Loucy (cell line): Measurements from ENCODE around the gene KLLN.

Source experiments
- EZH2phosphoT487 ChIP-seq: fragments of 200-600 bp; IDR thresholded peaks from 2 replicates; pipeline ENCODE4 v1.6.1; 2018; ENCODE audit warnings: antibody characterized with exemption, mild to moderate bottlenecking, moderate library complexity, borderline replicate concordance
- TF ChIP-seq, protein P1 (sequence below): fragments of 200-600 bp; sonication (generic); conservative IDR thresholded peaks from 2 replicates; pipeline ENCODE4 v1.5.1; 2014; ENCODE audit warnings: mild to moderate bottlenecking, antibody characterized with exemption, low read length

DNA sequence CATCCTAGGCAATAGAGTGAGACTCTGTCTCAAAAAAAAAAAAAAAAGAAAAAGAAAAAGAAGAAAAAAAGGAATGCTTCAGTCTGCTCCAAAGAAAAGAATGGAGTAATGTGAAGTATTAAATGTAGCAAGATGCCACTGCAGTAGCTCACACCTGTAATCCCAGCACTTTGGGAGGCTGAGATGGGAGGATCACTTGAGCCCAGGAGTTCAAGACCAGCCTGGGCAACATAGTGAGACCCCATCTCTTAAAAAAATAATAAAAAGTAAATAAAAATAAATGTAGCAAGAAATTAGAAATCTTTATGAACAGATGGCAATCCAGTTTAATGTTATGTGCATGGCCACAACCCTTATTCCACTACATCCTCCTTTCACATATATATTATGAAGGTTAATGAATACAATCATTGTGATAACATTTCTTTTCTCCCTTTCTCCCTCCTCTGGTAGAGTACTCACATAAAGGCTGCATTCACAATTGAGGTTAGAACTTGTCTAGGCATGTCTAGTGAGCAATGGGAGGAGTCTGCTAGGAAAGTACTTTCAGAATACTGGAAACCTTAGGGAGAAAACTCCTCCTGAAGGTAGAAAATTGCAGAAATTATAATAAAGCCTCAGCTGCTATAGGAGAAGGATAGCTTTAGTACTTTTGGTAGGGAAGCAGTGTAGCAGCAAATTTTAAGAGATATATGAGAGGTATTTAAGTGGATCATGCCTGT, 20.4 kb downstream of the KLLN start:
- TF ChIP-seq, protein P1, sequence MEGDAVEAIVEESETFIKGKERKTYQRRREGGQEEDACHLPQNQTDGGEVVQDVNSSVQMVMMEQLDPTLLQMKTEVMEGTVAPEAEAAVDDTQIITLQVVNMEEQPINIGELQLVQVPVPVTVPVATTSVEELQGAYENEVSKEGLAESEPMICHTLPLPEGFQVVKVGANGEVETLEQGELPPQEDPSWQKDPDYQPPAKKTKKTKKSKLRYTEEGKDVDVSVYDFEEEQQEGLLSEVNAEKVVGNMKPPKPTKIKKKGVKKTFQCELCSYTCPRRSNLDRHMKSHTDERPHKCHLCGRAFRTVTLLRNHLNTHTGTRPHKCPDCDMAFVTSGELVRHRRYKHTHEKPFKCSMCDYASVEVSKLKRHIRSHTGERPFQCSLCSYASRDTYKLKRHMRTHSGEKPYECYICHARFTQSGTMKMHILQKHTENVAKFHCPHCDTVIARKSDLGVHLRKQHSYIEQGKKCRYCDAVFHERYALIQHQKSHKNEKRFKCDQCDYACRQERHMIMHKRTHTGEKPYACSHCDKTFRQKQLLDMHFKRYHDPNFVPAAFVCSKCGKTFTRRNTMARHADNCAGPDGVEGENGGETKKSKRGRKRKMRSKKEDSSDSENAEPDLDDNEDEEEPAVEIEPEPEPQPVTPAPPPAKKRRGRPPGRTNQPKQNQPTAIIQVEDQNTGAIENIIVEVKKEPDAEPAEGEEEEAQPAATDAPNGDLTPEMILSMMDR = no peak
- TF ChIP-seq EZH2phosphoT487 = no peak
